Measurements from ENCODE around the gene VWA5B1.

VWA5B1 gene

GRCh38 chr1:20389571-20389970 is 98.9 kb downstream of the VWA5B1 start:
- no peak for DNase-seq (ENCODE audit: low read depth)

GRCh38 chr1:20390589-20391331 is 100.1 kb downstream of the VWA5B1 start:
- DNase-seq (ENCODE audit: low read depth), result no peak

GRCh38 chr1:20395255-20395654 is 104.6 kb downstream of the VWA5B1 start:
- DNase-seq (ENCODE audit: low read depth), result no peak

GRCh38 chr1:20398744-20399143 is 108.1 kb downstream of the VWA5B1 start:
- no peak for DNase-seq (ENCODE audit: low read depth)

- DNase-seq (ENCODE audit: low read depth), result no peak
Measured at GRCh38 chr1:20399196-20399595, 108.5 kb downstream of the VWA5B1 start.

- no peak for DNase-seq (ENCODE audit: low read depth)
Measured at GRCh38 chr1:20399606-20400180, 109.0 kb downstream of the VWA5B1 start.

- no peak for DNase-seq (ENCODE audit: low read depth)
Measured at GRCh38 chr1:20400341-20401177, 109.9 kb downstream of the VWA5B1 start.

- DNase-seq (ENCODE audit: low read depth), result no peak
Measured at GRCh38 chr1:20401405-20402010, 110.8 kb downstream of the VWA5B1 start.

- DNase-seq (ENCODE audit: low read depth), result no peak
Measured at GRCh38 chr1:20402585-20403422, 112.1 kb downstream of the VWA5B1 start.

GRCh38 chr1:20403423-20404145 is 112.9 kb downstream of the VWA5B1 start:
- DNase-seq (ENCODE audit: low read depth), result no peak

GRCh38 chr1:20404466-20404865 is 113.8 kb downstream of the VWA5B1 start:
- DNase-seq (ENCODE audit: low read depth), result no peak
